ENCODE results near the gene DUSP6.

DNA sequence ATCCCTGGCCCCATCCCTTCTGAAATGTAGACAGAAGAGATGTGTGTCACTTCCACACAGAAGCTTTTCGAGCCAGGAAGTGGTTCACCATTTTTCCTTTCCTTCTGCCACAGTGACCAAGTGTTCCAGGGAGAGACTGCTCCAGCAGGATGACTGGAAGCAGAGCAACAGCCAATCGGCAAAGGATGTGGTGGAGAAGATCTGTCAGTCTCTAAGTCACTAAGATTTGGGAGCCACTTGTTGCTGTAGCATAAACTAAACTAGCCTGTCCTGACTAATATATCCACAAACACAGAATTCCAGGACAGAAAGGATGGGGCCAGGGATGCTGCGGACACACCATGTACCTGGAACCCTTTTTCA, 42.9 kb downstream of the DUSP6 start:
- TF ChIP-seq, protein P1, sequence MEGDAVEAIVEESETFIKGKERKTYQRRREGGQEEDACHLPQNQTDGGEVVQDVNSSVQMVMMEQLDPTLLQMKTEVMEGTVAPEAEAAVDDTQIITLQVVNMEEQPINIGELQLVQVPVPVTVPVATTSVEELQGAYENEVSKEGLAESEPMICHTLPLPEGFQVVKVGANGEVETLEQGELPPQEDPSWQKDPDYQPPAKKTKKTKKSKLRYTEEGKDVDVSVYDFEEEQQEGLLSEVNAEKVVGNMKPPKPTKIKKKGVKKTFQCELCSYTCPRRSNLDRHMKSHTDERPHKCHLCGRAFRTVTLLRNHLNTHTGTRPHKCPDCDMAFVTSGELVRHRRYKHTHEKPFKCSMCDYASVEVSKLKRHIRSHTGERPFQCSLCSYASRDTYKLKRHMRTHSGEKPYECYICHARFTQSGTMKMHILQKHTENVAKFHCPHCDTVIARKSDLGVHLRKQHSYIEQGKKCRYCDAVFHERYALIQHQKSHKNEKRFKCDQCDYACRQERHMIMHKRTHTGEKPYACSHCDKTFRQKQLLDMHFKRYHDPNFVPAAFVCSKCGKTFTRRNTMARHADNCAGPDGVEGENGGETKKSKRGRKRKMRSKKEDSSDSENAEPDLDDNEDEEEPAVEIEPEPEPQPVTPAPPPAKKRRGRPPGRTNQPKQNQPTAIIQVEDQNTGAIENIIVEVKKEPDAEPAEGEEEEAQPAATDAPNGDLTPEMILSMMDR (IDR thresholded peaks at IDR 0.05), result no peak
- TF ChIP-seq POLR2A (IDR thresholded peaks at IDR 0.05), result no peak
- no peak for TF ChIP-seq POLR2AphosphoS5 (IDR thresholded peaks at IDR 0.05)
